NCI-H345 treated with DMSO at 0.1 percent for 48 hours (cell line): ENCODE measurements around the gene BRIP1.
"Not testable (repeated sequence)": the region's sequence is repeated elsewhere in the genome, so short reads cannot be mapped to it uniquely, and the experiment has no call there.

Experiments used
- DNase-seq: peaks from one replicate; lab custom pipeline; 2025; ENCODE audit not compliant: unreplicated experiment; lab: John Stamatoyannopoulos, UW

The BRIP1 gene

DNA sequence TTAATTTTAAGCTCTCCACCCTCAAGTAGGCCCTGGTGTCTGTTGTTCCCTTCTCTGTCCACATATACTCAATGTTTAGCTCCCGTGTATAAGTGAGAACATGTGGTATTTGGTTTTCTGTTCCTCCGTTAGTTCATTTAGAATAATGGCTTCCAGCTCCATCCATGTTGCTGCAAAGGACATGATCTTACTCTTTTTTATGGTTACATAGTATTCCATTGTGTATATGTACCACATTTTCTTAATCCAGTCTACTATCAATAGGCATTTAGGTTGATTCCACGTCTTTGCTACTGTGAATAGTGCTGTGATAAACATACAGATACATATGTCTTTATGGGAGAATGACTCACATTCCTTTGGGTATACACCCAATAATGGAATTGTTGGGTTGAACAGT lies 160.9 kb downstream of the BRIP1 start:
- DNase-seq: no peak

DNA sequence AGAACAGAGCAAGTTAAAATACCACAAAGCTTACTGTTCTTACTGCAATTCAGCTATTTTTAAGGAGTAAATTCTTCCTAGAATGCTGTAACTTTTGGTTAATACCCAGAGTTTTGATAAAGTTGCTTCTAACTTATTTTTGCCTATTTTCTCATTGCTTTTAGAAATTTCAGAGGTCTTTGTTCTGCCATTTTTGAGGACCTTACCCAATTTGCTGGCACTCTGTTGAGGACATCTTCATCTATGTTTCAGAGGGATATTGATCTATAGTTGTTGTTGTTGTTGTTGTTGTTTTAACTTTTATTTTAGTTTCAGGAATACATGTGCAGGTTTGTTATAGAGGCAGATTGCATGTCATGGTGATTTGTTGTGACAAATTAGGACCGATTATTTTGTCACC lies 161.3 kb downstream of the BRIP1 start:
- DNase-seq: no peak

- no peak for DNase-seq
Measured at GRCh38 chr17:61701334-61701733, 162.0 kb downstream of the BRIP1 start.

- DNase-seq: no peak
Measured at GRCh38 chr17:61700252-61700651, 163.1 kb downstream of the BRIP1 start.

DNA sequence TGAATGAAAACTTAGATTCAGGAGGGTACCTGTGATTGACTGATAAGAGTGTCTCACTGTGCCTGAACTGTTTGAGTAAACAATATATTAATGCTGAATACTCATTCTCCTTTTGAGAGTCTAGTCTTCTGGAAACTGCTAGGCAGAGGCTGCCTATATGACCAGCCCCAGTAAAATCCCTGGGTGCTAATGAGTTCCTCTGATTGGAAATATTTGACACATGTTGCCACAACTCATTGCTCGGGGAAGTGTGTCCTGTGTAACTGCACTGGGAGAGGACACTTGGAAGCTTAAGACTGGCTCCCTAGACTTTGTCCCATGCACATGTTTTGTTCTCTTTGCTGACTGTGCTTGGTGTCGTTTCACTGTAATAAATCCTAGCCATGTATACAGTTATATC lies 163.6 kb downstream of the BRIP1 start:
- no peak for DNase-seq

GRCh38 chr17:61699032-61699431 lies 164.3 kb downstream of the BRIP1 start:
- DNase-seq: no peak

GRCh38 chr17:61698244-61698643 lies 165.1 kb downstream of the BRIP1 start:
- no peak for DNase-seq

DNA sequence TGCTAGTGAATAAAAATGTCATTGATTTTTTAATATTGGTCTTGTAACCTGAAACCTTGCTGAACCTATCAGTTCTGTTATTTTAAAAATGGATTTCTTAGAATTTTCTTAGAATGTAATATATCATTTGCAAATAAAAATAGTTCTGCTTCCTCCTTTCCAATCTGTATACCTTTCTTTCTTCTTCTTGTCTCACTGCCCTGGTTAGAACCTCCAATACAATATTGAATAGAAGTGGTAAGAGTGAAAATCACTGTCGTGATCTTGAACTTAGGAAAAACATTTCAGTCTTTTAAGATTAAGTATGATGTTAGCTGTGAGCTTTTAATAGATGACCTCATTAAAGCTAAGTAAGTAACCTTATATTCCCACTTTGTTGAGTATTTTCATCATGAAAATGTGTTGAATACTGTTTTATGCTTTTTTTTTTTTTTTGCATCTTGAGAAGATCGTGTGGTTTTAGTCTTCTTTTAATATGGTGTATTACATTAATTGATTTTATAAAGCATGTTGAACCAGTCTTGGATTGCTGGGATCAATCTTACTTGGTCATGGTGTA lies 167.5 kb downstream of the BRIP1 start:
- no peak for DNase-seq

GRCh38 chr17:61694095-61694494 lies 169.2 kb downstream of the BRIP1 start:
- DNase-seq: no peak

- no peak for DNase-seq
Measured at GRCh38 chr17:61689610-61690180, 173.6 kb downstream of the BRIP1 start.

DNA sequence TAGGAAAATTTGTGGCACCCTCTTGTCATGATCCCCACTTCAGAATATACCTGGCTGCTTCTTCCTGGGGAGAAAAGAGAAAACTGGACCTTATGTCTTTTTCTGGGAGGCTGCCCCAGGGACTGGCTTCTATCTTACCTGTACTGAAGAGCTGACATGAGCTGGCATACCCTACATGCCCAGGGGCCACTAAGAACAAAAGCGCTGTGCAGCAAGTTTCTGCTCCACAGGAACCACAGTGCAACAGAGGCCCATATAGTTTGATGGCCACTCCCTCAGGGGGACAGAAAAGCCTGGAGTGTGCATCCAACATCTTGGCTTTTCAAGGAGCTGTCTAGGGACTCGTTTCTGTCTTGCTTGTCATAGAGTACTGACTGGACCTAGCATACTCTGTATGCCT lies 175.6 kb downstream of the BRIP1 start:
- DNase-seq: no peak

GRCh38 chr17:61686113-61686512 lies 177.2 kb downstream of the BRIP1 start:
- DNase-seq: no peak

DNA sequence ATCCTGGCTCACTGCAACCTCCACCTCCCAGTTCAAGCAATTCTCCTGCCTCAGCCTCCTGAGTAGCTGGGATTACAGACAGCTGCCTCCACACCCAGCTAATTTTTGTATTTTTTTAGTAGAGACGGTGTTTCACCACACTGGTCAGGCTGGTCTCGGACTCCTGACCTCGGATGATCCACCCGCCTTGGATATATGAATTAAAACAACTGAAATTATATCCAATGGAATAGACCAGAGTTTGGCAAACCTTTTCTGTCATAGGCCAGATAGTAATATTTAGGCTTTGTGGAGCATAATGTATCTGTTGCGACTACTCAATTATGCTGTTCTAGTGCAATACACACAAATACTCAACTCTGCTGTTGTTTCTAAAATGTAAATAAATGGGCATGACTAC lies 178.5 kb downstream of the BRIP1 start:
- no peak for DNase-seq

DNA sequence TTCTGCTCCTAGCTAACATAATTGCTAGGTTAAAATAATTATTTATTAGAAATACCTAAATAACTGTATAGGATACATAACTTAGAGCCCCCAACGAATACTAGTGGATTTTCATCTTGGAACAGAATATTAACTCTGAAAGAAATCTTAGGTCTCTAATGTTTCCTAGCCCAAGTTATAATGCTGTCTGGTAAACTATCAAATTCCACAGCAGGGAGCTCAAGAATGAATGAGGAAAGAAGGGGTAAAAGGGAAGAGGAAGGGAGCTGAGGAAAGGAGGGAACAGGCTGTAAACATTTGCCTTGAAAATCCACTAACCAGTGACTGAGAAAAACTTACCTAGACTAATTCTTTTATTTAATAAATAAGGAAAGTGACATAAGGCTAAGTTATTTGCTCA lies 179.2 kb downstream of the BRIP1 start:
- no peak for DNase-seq

GRCh38 chr17:61683466-61683865 lies 179.9 kb downstream of the BRIP1 start:
- no peak for DNase-seq

GRCh38 chr17:61680921-61681320 lies 182.4 kb downstream of the BRIP1 start:
- no peak for DNase-seq

GRCh38 chr17:61678339-61678738 lies 185.0 kb downstream of the BRIP1 start:
- peak; percentile 12 for DNase-seq

DNA sequence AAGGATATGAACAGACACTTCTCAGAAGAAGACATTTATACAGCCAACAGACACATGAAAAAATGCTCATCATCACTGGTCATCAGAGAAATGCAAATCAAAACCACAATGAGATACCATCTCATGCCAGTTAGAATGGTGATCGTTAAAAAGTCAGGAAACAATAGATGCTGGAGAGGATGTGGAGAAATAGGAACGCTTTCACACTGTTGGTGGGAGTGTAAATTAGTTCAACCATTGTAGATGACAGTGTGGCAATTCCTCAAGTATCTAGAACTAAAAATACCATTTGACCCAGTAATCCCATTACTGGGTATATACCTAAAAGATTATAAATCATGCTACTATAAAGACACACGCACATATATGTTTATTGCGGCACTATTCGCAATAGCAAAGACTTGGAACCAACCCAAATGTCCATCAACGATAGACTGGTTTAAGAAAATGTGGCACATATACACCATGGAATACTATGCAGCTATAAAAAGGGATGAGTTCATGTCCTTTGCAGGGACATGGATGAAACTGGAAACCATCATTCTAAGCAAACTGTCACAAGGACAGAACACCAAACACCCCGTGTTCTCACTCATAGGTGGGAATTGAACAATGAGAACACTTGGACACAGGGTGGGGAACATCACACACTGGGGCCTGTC lies 186.0 kb downstream of the BRIP1 start:
- DNase-seq: not testable (repeated sequence)

- DNase-seq: not testable (repeated sequence)
Measured at GRCh38 chr17:61676522-61676921, 186.8 kb downstream of the BRIP1 start.

GRCh38 chr17:61674609-61675008 lies 188.7 kb downstream of the BRIP1 start:
- DNase-seq: not testable (repeated sequence)

DNA sequence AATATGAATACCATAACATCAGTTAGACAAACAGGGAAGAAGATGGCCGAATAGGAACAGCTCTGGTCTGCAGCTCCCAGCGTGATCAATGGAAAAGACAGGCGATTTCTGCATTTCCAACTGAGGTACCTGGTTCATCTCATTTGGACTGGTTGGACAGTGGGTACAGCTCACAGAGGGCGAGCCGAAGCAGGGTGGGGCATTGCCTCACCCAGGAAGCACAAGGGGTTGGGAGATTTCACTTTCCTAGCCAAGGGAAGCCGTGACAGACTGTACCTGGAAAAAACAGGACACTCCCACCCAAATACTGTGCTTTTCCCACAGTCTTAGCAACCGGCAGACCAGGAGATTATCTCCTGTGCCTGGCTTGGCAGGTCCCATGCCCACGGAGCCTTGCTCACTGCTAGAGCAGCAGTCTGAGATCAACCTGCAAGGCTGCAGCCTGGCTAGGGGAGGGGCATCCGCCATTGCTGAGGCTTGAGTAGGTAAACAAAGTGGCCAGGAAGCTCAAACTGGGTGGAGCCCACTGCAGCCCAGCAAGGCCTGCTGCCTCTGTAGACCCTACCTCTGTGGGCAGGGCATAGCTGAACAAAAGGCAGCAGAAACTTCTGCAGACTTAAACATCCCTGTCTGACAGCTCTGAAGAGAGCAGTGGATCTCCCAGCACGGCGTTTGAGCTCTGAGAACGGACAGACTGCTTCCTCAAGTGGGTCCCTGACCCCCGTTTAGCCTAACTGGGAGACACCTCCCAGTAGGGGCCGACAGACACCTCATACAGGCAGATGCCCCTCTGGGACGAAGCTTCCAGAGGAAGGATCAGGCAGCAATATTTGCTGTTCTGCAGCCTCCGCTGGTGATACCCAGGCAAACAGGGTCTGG lies 190.1 kb downstream of the BRIP1 start:
- not testable (repeated sequence) for DNase-seq

GRCh38 chr17:61672140-61672539 lies 191.2 kb downstream of the BRIP1 start:
- DNase-seq: no peak
